Right atrium auricular region (tissue), 2 donors: ENCODE data around the gene CNTNAP2. TPM values are rescaled to one million over a fixed set of nuclear protein-coding genes. Genes with fewer than 3 reads are reported as not detected.

Experiments
- DNase-seq: peaks from one replicate; pipeline ENCODE4 v3.0.0-alpha.2; 2019; ENCODE audit warnings: low spot score
- H3K27ac ChIP-seq, 2 donors: fragments of 200-600 bp; sonication (generic); 1 replicate in 1 of 2; 2 replicates in 1 of 2; pipeline ENCODE4 v1.5.1; 2016 to 2019
- H3K27me3 ChIP-seq, 2 donors: fragments of 200-600 bp; sonication (generic); one replicate each; pipeline versions ENCODE4 v1.5.1 to v1.6.0; 2017 to 2019
- H3K36me3 ChIP-seq: fragments of 200-600 bp; sonication (generic); one replicate; pipeline ENCODE4 v1.5.1; 2016
- H3K4me1 ChIP-seq, 2 donors: fragments of 200-600 bp; sonication (generic); one replicate each; pipeline versions ENCODE4 v1.5.1 to v1.6.0; 2017 to 2019
- H3K4me3 ChIP-seq, 2 donors: fragments of 200-600 bp; sonication (generic); 1 replicate in 1 of 2; 2 replicates in 1 of 2; pipeline ENCODE4 v1.5.1; 2017 to 2019; ENCODE audit warnings: mild to moderate bottlenecking in 1 of 2, moderate library complexity in 1 of 2
- H3K9me3 ChIP-seq, 2 donors: fragments of 200-600 bp; sonication (generic); one replicate each; pipeline ENCODE4 v1.5.1; 2019
- CTCF ChIP-seq, 2 donors: fragments of 200-600 bp; sonication (generic); IDR thresholded peaks; one replicate each; pipeline ENCODE4 v1.5.1; 2019; ENCODE audit warnings: antibody characterized with exemption in 2 of 2
- total RNA-seq, 2 donors: library from RNA; depleted of rRNA; stranded (reverse); fragments of >200 nt; gene quantifications; one replicate each; pipeline ENCODE4 v1.1.0, GENCODE V29; 2016

CNTNAP2 gene
- total RNA-seq, 2 donors from 2014 or later, result 1.1 to 1.7 TPM

DNA sequence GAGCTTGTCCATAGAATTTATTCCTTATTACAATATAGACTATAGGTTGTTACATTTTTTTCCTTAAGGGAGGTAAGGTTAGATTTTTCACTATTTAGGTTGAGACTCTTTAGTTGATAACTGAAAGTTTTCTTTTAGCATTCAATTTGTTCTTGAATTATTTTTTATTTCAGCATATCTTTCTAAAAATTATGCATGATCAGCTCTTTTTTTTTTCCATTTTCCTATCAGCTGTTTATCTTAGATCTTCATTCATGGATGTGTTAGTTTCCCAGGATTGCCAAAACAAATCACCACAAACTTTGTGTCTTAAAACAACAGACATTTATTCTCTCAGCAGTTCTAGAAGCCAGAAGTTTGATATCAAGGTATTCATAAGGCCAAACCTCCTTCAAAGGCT, 1558.1 kb downstream of the CNTNAP2 start:
- no peak overlapping the region for H3K4me3 ChIP-seq
- H3K36me3 ChIP-seq, result no peaks in the 10 kb centered on the region
- TF ChIP-seq CTCF (IDR thresholded peaks at IDR 0.05), result no peak
- H3K9me3 ChIP-seq, result no peaks in the 10 kb centered on the region
- DNase-seq, result no peak
- no peak overlapping the region for H3K27ac ChIP-seq
- H3K4me1 ChIP-seq, result no peaks in the 10 kb centered on the region
- no peaks in the 10 kb centered on the region for H3K27me3 ChIP-seq

- Histone ChIP-seq H3K4me1 (no peaks in the 10 kb centered on the region), H3K36me3 (no peaks in the 10 kb centered on the region), H3K4me3 (no peak overlapping the region), H3K27ac (no peak overlapping the region), H3K9me3 (no peaks in the 10 kb centered on the region), H3K27me3 (no peaks in the 10 kb centered on the region)
- DNase-seq, result no peak
- no peak for TF ChIP-seq CTCF (IDR thresholded peaks at IDR 0.05)
Observed at GRCh38 chr7:147678943-147679342, 1562.3 kb downstream of the CNTNAP2 start.

DNA sequence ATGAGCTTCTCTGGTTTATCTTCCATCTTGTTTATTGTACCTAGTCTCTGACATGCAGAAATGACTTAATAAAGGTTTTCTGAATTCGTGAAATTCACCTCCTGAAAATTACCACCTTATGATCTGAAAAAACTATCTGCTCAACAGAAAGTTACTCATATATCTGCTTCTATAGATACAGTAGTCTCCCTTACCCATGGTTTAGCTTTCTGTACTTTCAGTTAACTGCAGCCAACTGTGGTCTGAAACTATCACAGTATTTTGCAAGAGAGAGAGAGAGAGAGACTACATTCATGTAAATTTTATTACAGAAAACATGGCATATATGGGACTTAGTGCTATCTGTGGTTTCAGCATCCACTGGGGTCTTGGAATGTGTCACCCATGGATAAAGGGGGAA, 1564.9 kb downstream of the CNTNAP2 start:
- no peaks in the 10 kb centered on the region for H3K36me3 ChIP-seq
- no peak for TF ChIP-seq CTCF (IDR thresholded peaks at IDR 0.05)

DNA sequence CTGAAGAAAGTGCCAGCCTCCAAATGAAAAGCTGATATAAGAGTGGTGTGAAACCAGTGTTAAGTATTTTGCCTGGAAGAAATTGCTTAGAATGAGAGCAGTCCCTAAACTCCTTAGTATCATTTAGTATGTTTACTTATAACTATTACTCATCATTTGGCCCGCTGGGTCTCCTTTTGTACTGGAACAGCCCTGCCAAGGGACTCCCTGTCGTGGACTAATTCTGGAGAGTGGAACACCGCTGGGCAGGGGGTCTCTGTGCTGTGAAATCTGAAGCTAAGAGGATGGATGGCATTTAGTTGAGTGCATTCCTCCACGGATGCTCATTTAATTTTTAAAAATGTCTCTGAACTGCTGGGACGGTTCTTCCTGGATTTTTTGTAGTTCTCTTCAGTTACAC, 1584.1 kb downstream of the CNTNAP2 start:
- no peak for DNase-seq
- H3K27ac ChIP-seq, result no peak overlapping the region
- H3K4me1 ChIP-seq, result no peaks in the 10 kb centered on the region
- no peak for TF ChIP-seq CTCF (IDR thresholded peaks at IDR 0.05)
- H3K9me3 ChIP-seq, result peaks cover 0 to 4% of the 10 kb centered on the region in 2 donors
- H3K27me3 ChIP-seq, result no peaks in the 10 kb centered on the region
- no peak overlapping the region for H3K4me3 ChIP-seq
- no peaks in the 10 kb centered on the region for H3K36me3 ChIP-seq

More for the DNA sequence above, 1564.9 kb downstream of the CNTNAP2 start:
- no peaks in the 10 kb centered on the region for H3K4me1 ChIP-seq
- DNase-seq, result no peak
- H3K27ac ChIP-seq, result no peak overlapping the region
- no peaks in the 10 kb centered on the region for H3K27me3 ChIP-seq
- H3K4me3 ChIP-seq, result no peak overlapping the region
- no peaks in the 10 kb centered on the region for H3K9me3 ChIP-seq

GRCh38 chr7:147707926-147708325, 1591.3 kb downstream of the CNTNAP2 start:
- peaks cover 0 to 21% of the 10 kb centered on the region in 2 donors for H3K9me3 ChIP-seq
- H3K4me3 ChIP-seq, result no peak overlapping the region
- no peak for DNase-seq
- H3K27ac ChIP-seq, result no peak overlapping the region
- H3K4me1 ChIP-seq, result no peaks in the 10 kb centered on the region
- TF ChIP-seq CTCF (IDR thresholded peaks at IDR 0.05), result no peak
- no peaks in the 10 kb centered on the region for H3K27me3 ChIP-seq
- H3K36me3 ChIP-seq, result no peaks in the 10 kb centered on the region

GRCh38 chr7:147708871-147709270, 1592.3 kb downstream of the CNTNAP2 start:
- Histone ChIP-seq H3K4me3 (no peak overlapping the region), H3K4me1 (no peaks in the 10 kb centered on the region), H3K27me3 (no peaks in the 10 kb centered on the region), H3K9me3 (peaks cover 0 to 21% of the 10 kb centered on the region in 2 donors), H3K36me3 (no peaks in the 10 kb centered on the region), H3K27ac (no peak overlapping the region)
- no peak for TF ChIP-seq CTCF (IDR thresholded peaks at IDR 0.05)
- DNase-seq, result no peak
